T-helper 17 cell (primary cell): ENCODE data around the gene PGAP3. TPM values are rescaled to one million over a fixed set of nuclear protein-coding genes. Genes with fewer than 3 reads are reported as not detected.
"Not testable (repeated sequence)": the region's sequence is repeated elsewhere in the genome, so short reads cannot be mapped to it uniquely, and the experiment has no call there.

Experiments
- ATAC-seq: fragments of 150-1000 bp; cut with Tn5 transposase; 2 replicates; pipeline ENCODE4 v1.10.0; 2021; ENCODE audit warnings: mild to moderate bottlenecking, moderate library complexity
- DNase-seq, 3 donors: peaks; one replicate each; pipeline versions ENCODE4 v3.0.0 to v3.0.0-alpha.2; 2020 to 2021
- H3K9me3 ChIP-seq: one replicate; pipeline ENCODE4 v1.7.0; 2013; ENCODE audit warnings: low read length, mild to moderate bottlenecking; ENCODE audit not compliant: control insufficient read depth, poor library complexity, severe bottlenecking
- H3K27ac Mint-ChIP-seq: one replicate; pipeline ENCODE4 v1.8.0; 2022; ENCODE audit warnings: mild to moderate bottlenecking, moderate library complexity, mixed read lengths
- H3K27me3 Mint-ChIP-seq: one replicate; pipeline ENCODE4 v1.8.0; 2022; ENCODE audit warnings: mixed read lengths
- H3K36me3 Mint-ChIP-seq: one replicate; pipeline ENCODE4 v1.8.0; 2022; ENCODE audit warnings: low read depth, mixed read lengths
- H3K4me1 Mint-ChIP-seq: one replicate; pipeline ENCODE4 v1.8.0; 2022; ENCODE audit warnings: mild to moderate bottlenecking, mixed read lengths
- H3K4me3 Mint-ChIP-seq: one replicate; pipeline ENCODE4 v1.8.0; 2022; ENCODE audit warnings: mild to moderate bottlenecking, moderate library complexity, mixed read lengths
- total RNA-seq, 4 donors: library from RNA in 2 of 4; stranded (reverse) in 2 of 4; gene quantifications; one replicate each; pipeline ENCODE4 v1.2.3 and lab custom pipeline; 2022 to 2026

Gene PGAP3
- total RNA-seq, 2 donors from 2014 or later = 28.8 to 31.3 TPM

GRCh38 chr17:39722965-39723848 is 35.4 kb upstream of the PGAP3 start:
- no peak overlapping the region for H3K27ac Mint-ChIP-seq
- H3K27me3 Mint-ChIP-seq = no peaks in the 10 kb centered on the region
- no peaks in the 10 kb centered on the region for H3K9me3 ChIP-seq
- DNase-seq (no peak), ATAC-seq (no peak)
- H3K4me3 Mint-ChIP-seq = no peak overlapping the region
- H3K36me3 Mint-ChIP-seq = no peaks in the 10 kb centered on the region
- H3K4me1 Mint-ChIP-seq = peaks cover 10% of the 10 kb centered on the region

GRCh38 chr17:39722104-39722503 is 34.2 kb upstream of the PGAP3 start:
- no peaks in the 10 kb centered on the region for H3K9me3 ChIP-seq
- no peak for DNase-seq
- Mint-ChIP-seq H3K4me3 (no peak overlapping the region), H3K4me1 (peaks cover 6% of the 10 kb centered on the region), H3K36me3 (no peaks in the 10 kb centered on the region), H3K27me3 (no peaks in the 10 kb centered on the region), H3K27ac (no peak overlapping the region)
- ATAC-seq = no peak

GRCh38 chr17:39719563-39720355 is 31.9 kb upstream of the PGAP3 start:
- ATAC-seq = no peak
- DNase-seq = no peak
- H3K36me3 Mint-ChIP-seq = no peaks in the 10 kb centered on the region
- H3K27ac Mint-ChIP-seq = no peak overlapping the region
- peaks cover 2% of the 10 kb centered on the region for H3K4me1 Mint-ChIP-seq
- H3K27me3 Mint-ChIP-seq = no peaks in the 10 kb centered on the region
- no peaks in the 10 kb centered on the region for H3K9me3 ChIP-seq
- no peak overlapping the region for H3K4me3 Mint-ChIP-seq

GRCh38 chr17:39717660-39718059 is 29.8 kb upstream of the PGAP3 start:
- Mint-ChIP-seq H3K4me3 (no peak overlapping the region), H3K27me3 (no peaks in the 10 kb centered on the region), H3K36me3 (no peaks in the 10 kb centered on the region), H3K27ac (no peak overlapping the region), H3K4me1 (peaks cover 2% of the 10 kb centered on the region)
- H3K9me3 ChIP-seq = no peaks in the 10 kb centered on the region
- ATAC-seq = no peak
- DNase-seq = no peak

GRCh38 chr17:39716879-39717536 is 29.2 kb upstream of the PGAP3 start:
- no peaks in the 10 kb centered on the region for H3K27me3 Mint-ChIP-seq
- peaks cover 2% of the 10 kb centered on the region for H3K4me1 Mint-ChIP-seq
- no peaks in the 10 kb centered on the region for H3K9me3 ChIP-seq
- ATAC-seq (no peak), DNase-seq (no peak)
- no peaks in the 10 kb centered on the region for H3K36me3 Mint-ChIP-seq
- no peak overlapping the region for H3K4me3 Mint-ChIP-seq
- H3K27ac Mint-ChIP-seq = no peak overlapping the region

- no peak for ATAC-seq
- Mint-ChIP-seq H3K36me3 (no peaks in the 10 kb centered on the region), H3K4me3 (no peak overlapping the region), H3K4me1 (peaks cover 2% of the 10 kb centered on the region), H3K27ac (no peak overlapping the region), H3K27me3 (no peaks in the 10 kb centered on the region)
- no peak for DNase-seq
- no peaks in the 10 kb centered on the region for H3K9me3 ChIP-seq
These were observed 28.4 kb upstream of the PGAP3 start for GRCh38 chr17:39716073-39716818.

GRCh38 chr17:39715375-39716072 is 27.7 kb upstream of the PGAP3 start:
- H3K4me1 Mint-ChIP-seq = peaks cover 2% of the 10 kb centered on the region
- no peak overlapping the region for H3K27ac Mint-ChIP-seq
- H3K27me3 Mint-ChIP-seq = no peaks in the 10 kb centered on the region
- DNase-seq (no peak), ATAC-seq (no peak)
- no peaks in the 10 kb centered on the region for H3K9me3 ChIP-seq
- H3K4me3 Mint-ChIP-seq = no peak overlapping the region
- H3K36me3 Mint-ChIP-seq = no peaks in the 10 kb centered on the region

GRCh38 chr17:39714234-39714633 is 26.4 kb upstream of the PGAP3 start:
- Mint-ChIP-seq H3K27me3 (no peaks in the 10 kb centered on the region), H3K4me3 (no peak overlapping the region), H3K36me3 (no peaks in the 10 kb centered on the region), H3K27ac (no peak overlapping the region), H3K4me1 (peaks cover 4% of the 10 kb centered on the region)
- DNase-seq (no peak), ATAC-seq (no peak)
- H3K9me3 ChIP-seq = no peaks in the 10 kb centered on the region

- Mint-ChIP-seq H3K27ac (no peak overlapping the region), H3K27me3 (no peaks in the 10 kb centered on the region), H3K4me3 (no peak overlapping the region), H3K36me3 (no peaks in the 10 kb centered on the region), H3K4me1 (peaks cover 10% of the 10 kb centered on the region)
- ATAC-seq (no peak), DNase-seq (no peak)
- no peaks in the 10 kb centered on the region for H3K9me3 ChIP-seq
These were observed 24.0 kb upstream of the PGAP3 start for GRCh38 chr17:39711851-39712250.

- not testable (repeated sequence) for H3K36me3 Mint-ChIP-seq, H3K27me3 Mint-ChIP-seq, H3K4me3 Mint-ChIP-seq, H3K27ac Mint-ChIP-seq, H3K9me3 ChIP-seq, DNase-seq, ATAC-seq
- H3K4me1 Mint-ChIP-seq = peaks cover 13% of the 10 kb centered on the region
These were observed 23.2 kb upstream of the PGAP3 start for GRCh38 chr17:39711071-39711470.

- ATAC-seq = no peak
- peak overlapping the region; percentile 16 for H3K27ac Mint-ChIP-seq
- H3K4me3 Mint-ChIP-seq = no peak overlapping the region
These were observed 22.4 kb upstream of the PGAP3 start for GRCh38 chr17:39709998-39710964.

More at GRCh38 chr17:39709998-39710964, 22.4 kb upstream of the PGAP3 start:
- no peaks in the 10 kb centered on the region for H3K9me3 ChIP-seq
- Mint-ChIP-seq H3K27me3 (no peaks in the 10 kb centered on the region), H3K4me1 (peaks cover 13% of the 10 kb centered on the region), H3K36me3 (no peaks in the 10 kb centered on the region)
- no peak for DNase-seq
